Measurements from ENCODE around the gene PLEKHH1.

GRCh38 chr14:67562776-67563150 is 29.7 kb downstream of the PLEKHH1 start:
- TF ChIP-seq CTCF (conservative IDR thresholded peaks at IDR 0.05 in 1 of 2, IDR thresholded peaks at IDR 0.05 in 1 of 2; ENCODE audit: extremely low read depth in 1 of 2, insufficient read depth in 1 of 2, low read depth in 1 of 2, low read length in 2 of 2) (no peak), EZH2 (IDR thresholded peaks at IDR 0.05; ENCODE audit: borderline replicate concordance, low read length) (no peak)

Measured in mammary epithelial cell (primary cell).